Measurements from ENCODE around the gene ASAH2. TPM values are rescaled to one million over a fixed set of nuclear protein-coding genes. Genes with fewer than 3 reads are reported as not detected.

ASAH2 gene
- total RNA-seq, 1 donor from 2014 or later = 5.1 TPM

GRCh38 chr10:50216418-50216817, 34.9 kb downstream of the ASAH2 start:
- no peak overlapping the region for H3K27ac Mint-ChIP-seq
- DNase-seq (ENCODE audit: extremely low spot score, unreplicated experiment) = no peak
- H3K4me1 Mint-ChIP-seq (ENCODE audit: unreplicated experiment) = no peaks in the 10 kb centered on the region
- no peaks in the 10 kb centered on the region for H3K36me3 Mint-ChIP-seq
- H3K4me3 Mint-ChIP-seq = no peak overlapping the region
- peaks cover 4% of the 10 kb centered on the region for H3K27me3 Mint-ChIP-seq
- H3K9me3 Mint-ChIP-seq = no peaks in the 10 kb centered on the region
- no peak for TF ChIP-seq CTCF (conservative IDR thresholded peaks at IDR 0.05)

DNA sequence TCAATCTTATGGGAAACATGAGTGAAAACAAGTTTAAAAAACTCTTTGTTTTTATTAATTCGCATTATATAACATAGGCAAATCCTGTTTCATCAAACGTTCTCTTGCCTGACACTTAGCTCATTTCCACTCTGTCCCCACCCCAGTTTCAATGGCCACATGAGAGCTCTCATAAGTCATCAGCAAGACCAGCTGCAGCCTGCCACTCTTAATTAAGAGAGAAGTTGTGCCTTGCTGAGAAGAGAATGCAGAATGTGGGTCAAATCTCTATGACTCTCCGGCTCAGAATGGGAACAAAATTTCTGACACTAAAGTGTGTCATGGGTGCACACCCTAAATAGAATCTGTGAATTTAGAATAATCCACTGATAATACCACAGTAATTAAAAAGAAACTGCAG, 39.6 kb downstream of the ASAH2 start:
- no peaks in the 10 kb centered on the region for H3K9me3 Mint-ChIP-seq
- H3K36me3 Mint-ChIP-seq = no peaks in the 10 kb centered on the region
- no peaks in the 10 kb centered on the region for H3K4me1 Mint-ChIP-seq (ENCODE audit: unreplicated experiment)
- peaks cover 4% of the 10 kb centered on the region for H3K27me3 Mint-ChIP-seq
- no peak for DNase-seq (ENCODE audit: extremely low spot score, unreplicated experiment)
- no peak for TF ChIP-seq CTCF (conservative IDR thresholded peaks at IDR 0.05)
- no peak overlapping the region for H3K27ac Mint-ChIP-seq
- no peak overlapping the region for H3K4me3 Mint-ChIP-seq

- no peak for TF ChIP-seq CTCF (conservative IDR thresholded peaks at IDR 0.05)
- Mint-ChIP-seq H3K4me1 (ENCODE audit: unreplicated experiment) (no peaks in the 10 kb centered on the region), H3K27me3 (peaks cover 6% of the 10 kb centered on the region), H3K9me3 (no peaks in the 10 kb centered on the region), H3K27ac (no peak overlapping the region), H3K36me3 (no peaks in the 10 kb centered on the region), H3K4me3 (no peak overlapping the region)
- DNase-seq (ENCODE audit: extremely low spot score, unreplicated experiment) = no peak
Measured at GRCh38 chr10:50210876-50211275, 40.4 kb downstream of the ASAH2 start.

Other genes starting within 250 kb of the ASAH2 start
- 42.1 and 42.6 TPM in 2 replicates for gene WASHC2A, start 183.6 kb downstream of the ASAH2 start, total RNA-seq (ENCODE audit: low replicate concordance)

Measured in type B pancreatic cell (in vitro differentiated cells).